ENCODE measurements around the gene SLC45A1. TPM values are rescaled to one million over a fixed set of nuclear protein-coding genes. Genes with fewer than 3 reads are reported as not detected.

Gene SLC45A1
- total and polyA plus RNA-seq, 2 of the 4 experiments (the other 2 are of a cell fraction) = 0.72 to 3.9 TPM

- H3K56ac ChIP-seq (ENCODE audit: extremely low read depth, insufficient read depth, low read length) = no peak overlapping the region
- peaks cover 4% of the 10 kb centered on the region; the same call in 1 of the 2 replicates for H3K4me1 ChIP-seq (ENCODE audit: control insufficient read depth, insufficient read depth, low read length)
- dilution Hi-C loops (cut with HindIII; ENCODE audit: low sequenced_read_pairs, unreplicated experiment) = no loop called here
- in situ Hi-C loops (cut with MboI; ENCODE audit: low sequenced_read_pairs) = no loop called here
- ATAC-seq (ENCODE audit: low read depth) = no peak
- no peak overlapping the region for H3K4me2 ChIP-seq (ENCODE audit: low read depth, low read length)
- no peak overlapping the region for H3K18ac ChIP-seq (ENCODE audit: low read depth, low read length)
- TF ChIP-seq, protein P1, sequence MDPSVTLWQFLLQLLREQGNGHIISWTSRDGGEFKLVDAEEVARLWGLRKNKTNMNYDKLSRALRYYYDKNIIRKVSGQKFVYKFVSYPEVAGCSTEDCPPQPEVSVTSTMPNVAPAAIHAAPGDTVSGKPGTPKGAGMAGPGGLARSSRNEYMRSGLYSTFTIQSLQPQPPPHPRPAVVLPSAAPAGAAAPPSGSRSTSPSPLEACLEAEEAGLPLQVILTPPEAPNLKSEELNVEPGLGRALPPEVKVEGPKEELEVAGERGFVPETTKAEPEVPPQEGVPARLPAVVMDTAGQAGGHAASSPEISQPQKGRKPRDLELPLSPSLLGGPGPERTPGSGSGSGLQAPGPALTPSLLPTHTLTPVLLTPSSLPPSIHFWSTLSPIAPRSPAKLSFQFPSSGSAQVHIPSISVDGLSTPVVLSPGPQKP (IDR thresholded peaks at IDR 0.05; ENCODE audit: borderline replicate concordance, low read depth, low read length) = no peak
- TF ChIP-seq CEBPB (IDR thresholded peaks at IDR 0.05; ENCODE audit: low read depth, low read length) (no peak), BHLHE40 (IDR thresholded peaks at IDR 0.05; ENCODE audit: low read depth, low read length) (no peak), SMC3 (IDR thresholded peaks at IDR 0.05; ENCODE audit: low read depth, low read length) (no peak), MAFK (IDR thresholded peaks at IDR 0.05; ENCODE audit: low read depth, low read length) (no peak), RAD21 (IDR thresholded peaks at IDR 0.05; ENCODE audit: low read length) (no peak)
- TF ChIP-seq, protein P2, sequence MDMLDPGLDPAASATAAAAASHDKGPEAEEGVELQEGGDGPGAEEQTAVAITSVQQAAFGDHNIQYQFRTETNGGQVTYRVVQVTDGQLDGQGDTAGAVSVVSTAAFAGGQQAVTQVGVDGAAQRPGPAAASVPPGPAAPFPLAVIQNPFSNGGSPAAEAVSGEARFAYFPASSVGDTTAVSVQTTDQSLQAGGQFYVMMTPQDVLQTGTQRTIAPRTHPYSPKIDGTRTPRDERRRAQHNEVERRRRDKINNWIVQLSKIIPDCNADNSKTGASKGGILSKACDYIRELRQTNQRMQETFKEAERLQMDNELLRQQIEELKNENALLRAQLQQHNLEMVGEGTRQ (IDR thresholded peaks at IDR 0.05; ENCODE audit: low read depth, low read length) = no peak
- no peak overlapping the region for H3K14ac ChIP-seq (replicated peaks; ENCODE audit: low read depth, low read length)
- H4K8ac ChIP-seq (ENCODE audit: low read depth in 2 of 2, low read length in 2 of 2) = no peak overlapping the region
- no peak overlapping the region for H3K4me3 ChIP-seq (ENCODE audit: insufficient read depth, low read depth, low read length)
- H2BK120ac ChIP-seq (ENCODE audit: low read depth, low read length) = no peak overlapping the region
- H4K91ac ChIP-seq (ENCODE audit: insufficient read depth, low read depth, low read length) = no peak overlapping the region
- H2AK9ac ChIP-seq (replicated peaks; ENCODE audit: low read depth, low read length, poor library complexity) = no peak overlapping the region
- H3K36me3 ChIP-seq (ENCODE audit: control insufficient read depth, insufficient read depth, low read length) = no peaks in the 10 kb centered on the region
- no peak overlapping the region for H3K27ac ChIP-seq (ENCODE audit: insufficient read depth, low read length)
- no peaks in the 10 kb centered on the region for H3K79me1 ChIP-seq (ENCODE audit: low read depth in 1 of 2, low read length in 2 of 2)
- intact Hi-C loops (cut with micrococcal nuclease) = no loop called here
- DNase-seq = peak; percentile 16
- no peak overlapping the region for H3K9ac ChIP-seq (ENCODE audit: low read depth, low read length)
- ChIA-PET POLR2A (ENCODE audit: unreplicated experiment) (no interaction called here), CTCF (no interaction called here)
- no peak overlapping the region for H3K4ac ChIP-seq (ENCODE audit: low read depth, low read length)
- H3K23ac ChIP-seq (ENCODE audit: low read depth, low read length) = no peak overlapping the region
- no peaks in the 10 kb centered on the region for H3K27me3 ChIP-seq (ENCODE audit: control insufficient read depth, insufficient read depth, low read length)
- H4K20me1 ChIP-seq (ENCODE audit: insufficient read depth, low read length) = no peaks in the 10 kb centered on the region
- no peaks in the 10 kb centered on the region for H3K9me3 ChIP-seq (ENCODE audit: control insufficient read depth, insufficient read depth, low read length)
- H2AK5ac ChIP-seq (ENCODE audit: low read depth, low read length) = 0 out of 2 replicates have a peak overlapping the region, but pooled peaks have one; percentile 16
- H2BK20ac ChIP-seq (ENCODE audit: low read depth, low read length) = no peak overlapping the region
- no peak overlapping the region for H2BK5ac ChIP-seq (ENCODE audit: low read depth, low read length, poor library complexity, severe bottlenecking)
- peaks cover under 1% of the 10 kb centered on the region for H3K9me1 ChIP-seq (ENCODE audit: insufficient read depth, low read length)
- 46% methylated on average over 7 of the region's 14 CpGs; no CpG with 5 or more reads in 1 of the 2 experiments for WGBS, 2 experiments (ENCODE audit: extremely low coverage in 2 of 2, insufficient read length in 1 of 2)
- BruUV-seq (replicated peaks) = no TSS peak
- H2BK15ac ChIP-seq (ENCODE audit: low read depth, low read length) = no peak overlapping the region
- no peak overlapping the region for H4K5ac ChIP-seq (ENCODE audit: low read depth, low read length)
- H2AFZ ChIP-seq (replicated peaks; ENCODE audit: low read length, poor library complexity) = peak overlapping the region; percentile 67
Measured at GRCh38 chr1:8281843-8282509, 35.9 kb upstream of the SLC45A1 start.

All from IMR-90 (cell line).